BLaER1 treated with 17β-estradiol and CSF1 and Interleukin-3, amounts not matched to agents 10 nM and 100 nM (cell line): Measurements from ENCODE around the gene ATF7IP2.

Source experiments
- H3K27ac ChIP-seq, 11 experiments: shearing (Covaris generic); formaldehyde crosslinking; 2 replicates each; pipeline ENCODE4 v1.8.1; 2022
- H3K27me3 ChIP-seq, 11 experiments: shearing (Covaris generic); formaldehyde crosslinking; 2 replicates each; pipeline ENCODE4 v1.8.1; 2022
- H3K36me3 ChIP-seq, 11 experiments: shearing (Covaris generic); formaldehyde crosslinking; 2 replicates each; pipeline ENCODE4 v1.8.1; 2022
- H3K4me1 ChIP-seq, 10 experiments: shearing (Covaris generic); formaldehyde crosslinking; 2 replicates each; pipeline ENCODE4 v1.8.1; 2022
- H3K4me2 ChIP-seq, 11 experiments: shearing (Covaris generic); formaldehyde crosslinking; 2 replicates each; pipeline ENCODE4 v1.8.1; 2022
- H3K4me3 ChIP-seq, 10 experiments: shearing (Covaris generic); formaldehyde crosslinking; 2 replicates each; pipeline ENCODE4 v1.8.1; 2022
- H3K9ac ChIP-seq, 11 experiments: shearing (Covaris generic); formaldehyde crosslinking; 2 replicates each; pipeline ENCODE4 v1.8.1; 2022
- H3K9me3 ChIP-seq, 11 experiments: shearing (Covaris generic); formaldehyde crosslinking; replicated peaks in 1 of 11; 2 replicates each; pipeline ENCODE4 v1.8.1; 2022
- H4K20me1 ChIP-seq, 11 experiments: shearing (Covaris generic); formaldehyde crosslinking; 2 replicates each; pipeline ENCODE4 v1.8.1; 2022
- Cebpa-rat ChIP-seq, 11 experiments: shearing (Covaris generic); IDR thresholded peaks; 2 replicates each; pipeline ENCODE4 v1.8.1; 2022

ATF7IP2 gene

GRCh38 chr16:10511829-10512228 is 126.0 kb downstream of the ATF7IP2 start:
- H3K36me3 ChIP-seq, result no peaks in the 10 kb centered on the region
- no peak for TF ChIP-seq Cebpa-rat (IDR thresholded peaks at IDR 0.05)
- H3K4me2 ChIP-seq, result peak overlapping the region in 4 of 11 experiments; percentile 19 to 40 (median 32); a peak in 6 of 22 replicates
- H3K4me3 ChIP-seq, result no peak overlapping the region
- no peaks in the 10 kb centered on the region for H4K20me1 ChIP-seq
- H3K27me3 ChIP-seq, result no peaks in the 10 kb centered on the region
- peaks cover 0 to 8% (median 0%) of the 10 kb centered on the region in 11 experiments; a peak in 3 of 22 replicates for H3K9me3 ChIP-seq
- peaks cover 6 to 28% (median 14%) of the 10 kb centered on the region in 10 experiments; a peak in 14 of 20 replicates for H3K4me1 ChIP-seq
- no peak overlapping the region; a peak in 1 of 22 replicates for H3K9ac ChIP-seq
- H3K27ac ChIP-seq, result peak overlapping the region in 1 of 11 experiments; percentile 17; a peak in 1 of 22 replicates

- no peak overlapping the region for H3K4me3 ChIP-seq
- H3K4me1 ChIP-seq, result peaks cover 6 to 28% (median 14%) of the 10 kb centered on the region in 10 experiments; a peak in 14 of 20 replicates
- H4K20me1 ChIP-seq, result no peaks in the 10 kb centered on the region
- H3K9ac ChIP-seq, result peak overlapping the region in 7 of 11 experiments; percentile 1 to 58 (median 46); a peak in 10 of 22 replicates
- H3K4me2 ChIP-seq, result peak overlapping the region in 10 of 11 experiments; percentile 9 to 57 (median 22); a peak in 8 of 22 replicates
- TF ChIP-seq Cebpa-rat (IDR thresholded peaks at IDR 0.05), result peak in 2 of 11 experiments; percentile 40 to 44; a peak in 2 of 22 replicates
- H3K9me3 ChIP-seq, result peaks cover 0 to 10% (median 0%) of the 10 kb centered on the region in 11 experiments; a peak in 4 of 22 replicates
- no peaks in the 10 kb centered on the region for H3K36me3 ChIP-seq
- H3K27ac ChIP-seq, result peak overlapping the region in 9 of 11 experiments; percentile 37 to 72 (median 59); a peak in 18 of 22 replicates
- H3K27me3 ChIP-seq, result no peaks in the 10 kb centered on the region
These were observed 128.7 kb downstream of the ATF7IP2 start for GRCh38 chr16:10514369-10515055.

- H3K27ac ChIP-seq, result no peak overlapping the region
- no peak overlapping the region for H3K4me3 ChIP-seq
- H3K36me3 ChIP-seq, result no peaks in the 10 kb centered on the region
- no peak overlapping the region for H3K4me2 ChIP-seq
- TF ChIP-seq Cebpa-rat (IDR thresholded peaks at IDR 0.05), result no peak
- no peaks in the 10 kb centered on the region for H4K20me1 ChIP-seq
- no peaks in the 10 kb centered on the region for H3K27me3 ChIP-seq
- no peak overlapping the region for H3K9ac ChIP-seq
- H3K9me3 ChIP-seq, result peaks cover 0 to 10% (median 0%) of the 10 kb centered on the region in 11 experiments; a peak in 4 of 22 replicates
- peaks cover 3 to 21% (median 8%) of the 10 kb centered on the region in 10 experiments; a peak in 12 of 20 replicates for H3K4me1 ChIP-seq
These were observed 132.0 kb downstream of the ATF7IP2 start for GRCh38 chr16:10517868-10518267.

GRCh38 chr16:10518479-10519041 is 132.7 kb downstream of the ATF7IP2 start:
- peaks cover 0 to 10% (median 0%) of the 10 kb centered on the region in 11 experiments; a peak in 4 of 22 replicates for H3K9me3 ChIP-seq
- no peaks in the 10 kb centered on the region for H3K36me3 ChIP-seq
- H4K20me1 ChIP-seq, result no peaks in the 10 kb centered on the region
- no peaks in the 10 kb centered on the region for H3K27me3 ChIP-seq
- no peak overlapping the region for H3K9ac ChIP-seq
- H3K4me2 ChIP-seq, result no peak overlapping the region
- TF ChIP-seq Cebpa-rat (IDR thresholded peaks at IDR 0.05), result no peak
- no peak overlapping the region for H3K4me3 ChIP-seq
- H3K4me1 ChIP-seq, result peaks cover 3 to 24% (median 10%) of the 10 kb centered on the region in 10 experiments; a peak in 12 of 20 replicates
- no peak overlapping the region for H3K27ac ChIP-seq

- H3K9me3 ChIP-seq, result peaks cover 0 to 10% (median 0%) of the 10 kb centered on the region in 11 experiments; a peak in 4 of 22 replicates
- TF ChIP-seq Cebpa-rat (IDR thresholded peaks at IDR 0.05), result no peak
- no peak overlapping the region for H3K9ac ChIP-seq
- H3K27me3 ChIP-seq, result no peaks in the 10 kb centered on the region
- no peak overlapping the region for H3K4me3 ChIP-seq
- H3K4me1 ChIP-seq, result peaks cover 3 to 23% (median 10%) of the 10 kb centered on the region in 10 experiments; a peak in 12 of 20 replicates
- no peak overlapping the region for H3K4me2 ChIP-seq
- H4K20me1 ChIP-seq, result no peaks in the 10 kb centered on the region
- H3K27ac ChIP-seq, result no peak overlapping the region
- no peaks in the 10 kb centered on the region for H3K36me3 ChIP-seq
These were observed 133.4 kb downstream of the ATF7IP2 start for GRCh38 chr16:10519297-10519696.

- peak overlapping the region in 2 of 11 experiments; percentile 11 to 30; a peak in 2 of 22 replicates for H3K27ac ChIP-seq
These were observed 134.3 kb downstream of the ATF7IP2 start for GRCh38 chr16:10519929-10520868.

GRCh38 chr16:10520869-10521578 is 135.2 kb downstream of the ATF7IP2 start:
- H3K9me3 ChIP-seq, result peaks cover 0 to 10% (median 0%) of the 10 kb centered on the region in 11 experiments; a peak in 4 of 22 replicates
- no peak overlapping the region for H3K9ac ChIP-seq
- no peak overlapping the region for H3K27ac ChIP-seq
- no peaks in the 10 kb centered on the region for H3K27me3 ChIP-seq
- no peak overlapping the region for H3K4me3 ChIP-seq
- no peaks in the 10 kb centered on the region for H4K20me1 ChIP-seq
- H3K4me2 ChIP-seq, result no peak overlapping the region
- peaks cover 0 to 8% (median 0%) of the 10 kb centered on the region in 10 experiments; a peak in 2 of 20 replicates for H3K4me1 ChIP-seq
- no peak for TF ChIP-seq Cebpa-rat (IDR thresholded peaks at IDR 0.05)
- no peaks in the 10 kb centered on the region for H3K36me3 ChIP-seq

More at GRCh38 chr16:10519929-10520868, 134.3 kb downstream of the ATF7IP2 start:
- Histone ChIP-seq H3K4me1 (peaks cover 0 to 14% (median 2%) of the 10 kb centered on the region in 10 experiments; a peak in 5 of 20 replicates), H4K20me1 (no peaks in the 10 kb centered on the region), H3K9ac (no peak overlapping the region), H3K27me3 (no peaks in the 10 kb centered on the region), H3K36me3 (no peaks in the 10 kb centered on the region), H3K4me2 (no peak overlapping the region), H3K9me3 (peaks cover 0 to 10% (median 0%) of the 10 kb centered on the region in 11 experiments; a peak in 4 of 22 replicates), H3K4me3 (no peak overlapping the region)
- no peak for TF ChIP-seq Cebpa-rat (IDR thresholded peaks at IDR 0.05)
